Natural killer cell (primary cell): ENCODE results near the gene SIX5. TPM values are rescaled to one million over a fixed set of nuclear protein-coding genes. Genes with fewer than 3 reads are reported as not detected.

ENCODE experiments used
- ATAC-seq, 3 donors: fragments of 150-1000 bp in 2 of 3; fragments of 200-7000 bp in 1 of 3; cut with Tn5 transposase; 1 replicate in 1 of 3; 2 replicates in 2 of 3; pipeline ENCODE4 v1.10.0; 2021; ENCODE audit warnings: mild to moderate bottlenecking in 2 of 3, moderate library complexity in 2 of 3
- DNase-seq, 2 donors: peaks; one replicate each; pipeline versions ENCODE4 v3.0.0 to v3.0.0-alpha.2; 2013 to 2021; ENCODE audit warnings: mixed read lengths in 1 of 2
- H3K27ac ChIP-seq: one replicate; pipeline ENCODE4 v1.5.1; 2013; ENCODE audit warnings: mild to moderate bottlenecking, low read length
- H3K27me3 ChIP-seq: one replicate; pipeline ENCODE4 v1.6.1; 2013; ENCODE audit warnings: low read length; ENCODE audit not compliant: control insufficient read depth, insufficient read depth
- H3K36me3 ChIP-seq: one replicate; pipeline ENCODE4 v1.6.1; 2013; ENCODE audit warnings: low read length; ENCODE audit not compliant: control insufficient read depth, insufficient read depth
- H3K4me1 ChIP-seq: one replicate; pipeline ENCODE4 v1.6.1; 2013; ENCODE audit warnings: low read length; ENCODE audit not compliant: control insufficient read depth, insufficient read depth
- H3K4me3 ChIP-seq: one replicate; pipeline ENCODE4 v1.5.1; 2013; ENCODE audit warnings: low read length
- H3K9me3 ChIP-seq: one replicate; pipeline ENCODE4 v1.6.1; 2013; ENCODE audit warnings: low read length; ENCODE audit not compliant: control insufficient read depth, insufficient read depth
- H3K27ac Mint-ChIP-seq, 2 donors: one replicate each; pipeline ENCODE4 v1.8.0; 2022; ENCODE audit warnings: mild to moderate bottlenecking in 2 of 2, mixed read lengths in 2 of 2, moderate library complexity in 1 of 2
- H3K27me3 Mint-ChIP-seq, 2 donors: one replicate each; pipeline ENCODE4 v1.8.0; 2022; ENCODE audit warnings: low read depth in 2 of 2, mixed read lengths in 2 of 2
- H3K36me3 Mint-ChIP-seq: one replicate; pipeline ENCODE4 v1.8.0; 2022; ENCODE audit warnings: mixed read lengths
- H3K4me1 Mint-ChIP-seq, 2 donors: one replicate each; pipeline ENCODE4 v1.8.0; 2022; ENCODE audit warnings: mixed read lengths in 2 of 2
- H3K4me3 Mint-ChIP-seq: one replicate; pipeline ENCODE4 v1.8.0; 2022; ENCODE audit warnings: mild to moderate bottlenecking, moderate library complexity, mixed read lengths
- H3K9me3 Mint-ChIP-seq, 2 donors: one replicate each; pipeline ENCODE4 v1.8.0; 2022; ENCODE audit warnings: mixed read lengths in 2 of 2
- CTCF ChIP-seq: fragments of 200-600 bp; IDR thresholded peaks from one replicate; pipeline ENCODE4 v1.8.0; 2022; ENCODE audit warnings: antibody characterized with exemption
- WGBS: methylation state at CpG from one replicate; pipeline ENCODE4 v1.1.7; 2013; ENCODE audit warnings: missing lambda C conversion rate; ENCODE audit not compliant: insufficient coverage; 5-methylcytosine and 5-hydroxymethylcytosine counted together
- intact Hi-C: fragments of 100-400 bp; cut with micrococcal nuclease; formaldehyde crosslinking; loops from one replicate; pipeline ENCODE4 v1.14.2; 2022
- total RNA-seq, 4 donors: library from RNA; stranded (reverse); fragments of 120-200 nt in 1 of 4; gene quantifications; one replicate each; pipeline versions ENCODE4 v1.2.3 to v1.2.4, GENCODE V29; 2013 to 2022

The SIX5 gene
- total RNA-seq, 3 donors from 2014 or later (not counting 1 experiment from before 2014, with no cell fraction given), result 2.1 to 3.3 (median 3.1) TPM

GRCh38 chr19:45766869-45767346 lies 2.1 kb downstream of the SIX5 start:
- TF ChIP-seq CTCF, result no peak
- Mint-ChIP-seq H3K36me3 (no peaks in the 10 kb centered on the region), H3K4me1 (peaks cover 5 to 25% of the 10 kb centered on the region in 2 donors), H3K9me3 (no peaks in the 10 kb centered on the region), H3K27me3 (peaks cover 0 to 7% of the 10 kb centered on the region in 2 donors), H3K27ac (no peak overlapping the region), H3K4me3 (peak overlapping the region; percentile 67)
- intact Hi-C loops, result no loop called here
- Histone ChIP-seq H3K27me3 (peaks cover 11% of the 10 kb centered on the region), H3K9me3 (no peaks in the 10 kb centered on the region), H3K36me3 (no peaks in the 10 kb centered on the region), H3K27ac (no peak overlapping the region), H3K4me3 (no peak overlapping the region), H3K4me1 (peaks cover 31% of the 10 kb centered on the region)
- ATAC-seq (no peak), DNase-seq (no peak)
- 92% methylated on average over 24 of the region's 24 CpGs for WGBS

GRCh38 chr19:45766296-45766868 lies 2.7 kb downstream of the SIX5 start:
- Histone ChIP-seq H3K36me3 (no peaks in the 10 kb centered on the region), H3K4me1 (peaks cover 31% of the 10 kb centered on the region), H3K4me3 (no peak overlapping the region), H3K9me3 (no peaks in the 10 kb centered on the region), H3K27ac (no peak overlapping the region), H3K27me3 (peaks cover 11% of the 10 kb centered on the region)
- intact Hi-C loops, result no loop called here
- ATAC-seq, result no peak
- 97% methylated on average over 17 of the region's 17 CpGs for WGBS
- Mint-ChIP-seq H3K27me3 (peaks cover 0 to 7% of the 10 kb centered on the region in 2 donors), H3K4me3 (no peak overlapping the region), H3K27ac (no peak overlapping the region), H3K36me3 (no peaks in the 10 kb centered on the region), H3K9me3 (no peaks in the 10 kb centered on the region), H3K4me1 (peaks cover 5 to 25% of the 10 kb centered on the region in 2 donors)
- no peak for DNase-seq
- no peak for TF ChIP-seq CTCF

- Histone ChIP-seq H3K27me3 (peaks cover 11% of the 10 kb centered on the region), H3K36me3 (no peaks in the 10 kb centered on the region), H3K27ac (no peak overlapping the region), H3K4me1 (peaks cover 29% of the 10 kb centered on the region), H3K4me3 (no peak overlapping the region), H3K9me3 (no peaks in the 10 kb centered on the region)
- H3K27ac Mint-ChIP-seq, result no peak overlapping the region
- peaks cover 5 to 19% of the 10 kb centered on the region in 2 donors for H3K4me1 Mint-ChIP-seq
- H3K4me3 Mint-ChIP-seq, result peak overlapping the region; percentile 49
- DNase-seq, result no peak
- H3K27me3 Mint-ChIP-seq, result peaks cover 0 to 7% of the 10 kb centered on the region in 2 donors
- TF ChIP-seq CTCF, result no peak
- no peaks in the 10 kb centered on the region for H3K9me3 Mint-ChIP-seq
- no peak for ATAC-seq
- intact Hi-C loops, result no loop called here
- no peaks in the 10 kb centered on the region for H3K36me3 Mint-ChIP-seq
- 89% methylated on average over 23 of the region's 23 CpGs for WGBS
These were observed 3.3 kb downstream of the SIX5 start for GRCh38 chr19:45765702-45766295.
